ENCODE measurements around the gene ZNF10. TPM values are rescaled to one million over a fixed set of nuclear protein-coding genes. Genes with fewer than 3 reads are reported as not detected.

The ZNF10 gene
- total RNA-seq, 4 donors from 2014 or later: 3.0 to 8.3 (median 4.3) TPM

GRCh38 chr12:133124674-133125073 is 5.8 kb upstream of the ZNF10 start:
- no peak overlapping the region for H3K27ac ChIP-seq
- intact Hi-C loops (cut with DNase I; ENCODE audit: low total_unique reads) (no loop called here), in situ Hi-C loops (cut with MboI; ENCODE audit: low sequenced_read_pairs in 4 of 4) (loop anchor here in 2 of 4 donors (5.0 kb wide), 1 partner anchor 42 kb away; the partner anchor contains the start of gene ZNF140 (in 2 of the 2))
- TF ChIP-seq POLR2A (IDR thresholded peaks at IDR 0.05) (no peak), CTCF (IDR thresholded peaks at IDR 0.05 in 4 of 5, conservative IDR thresholded peaks at IDR 0.05 in 1 of 5) (no peak)
- peaks cover 2 to 6% of the 10 kb centered on the region in 2 donors for H3K4me1 ChIP-seq
- H3K27me3 ChIP-seq: peaks cover 0 to 3% (median 0%) of the 10 kb centered on the region in 3 donors
- ATAC-seq (no peak), DNase-seq (no peak)
- peaks cover 17 to 88% of the 10 kb centered on the region in 2 donors for H3K36me3 ChIP-seq
- no peak overlapping the region for H3K4me3 ChIP-seq
- H3K9me3 ChIP-seq: peaks cover 19 to 94% (median 58%) of the 10 kb centered on the region in 3 donors

GRCh38 chr12:133129368-133130037 is 924 bp upstream of the ZNF10 start:
- intact Hi-C loops (cut with DNase I; ENCODE audit: low total_unique reads) (loop anchor here (1.0 to 2.0 kb wide), 7 partner anchors 49 to 369 kb away; partner anchors contain the start of genes ANKLE2, ZNF140, ZNF26 and ZNF268), in situ Hi-C loops (cut with MboI; ENCODE audit: low sequenced_read_pairs in 4 of 4) (loop anchor here in 2 of 4 donors (5.0 kb wide), 1 partner anchor 47 kb away; the partner anchor contains the start of gene ZNF140 (in 2 of the 2))
- DNase-seq (peak in 1 of 2 donors; percentile 1), ATAC-seq (peak; percentile 1 to 28)
- Histone ChIP-seq H3K27ac (peak overlapping the region; percentile 88 to 98 (median 95)), H3K36me3 (peaks cover 0 to 71% of the 10 kb centered on the region in 2 donors), H3K4me1 (peaks cover 9 to 10% of the 10 kb centered on the region in 2 donors), H3K27me3 (no peaks in the 10 kb centered on the region), H3K4me3 (peak overlapping the region; percentile 74 to 98 (median 91)), H3K9me3 (peaks cover 0 to 61% (median 29%) of the 10 kb centered on the region in 3 donors)
- TF ChIP-seq POLR2A (IDR thresholded peaks at IDR 0.05): no peak
- no peak for TF ChIP-seq CTCF (IDR thresholded peaks at IDR 0.05 in 4 of 5, conservative IDR thresholded peaks at IDR 0.05 in 1 of 5)

DNA sequence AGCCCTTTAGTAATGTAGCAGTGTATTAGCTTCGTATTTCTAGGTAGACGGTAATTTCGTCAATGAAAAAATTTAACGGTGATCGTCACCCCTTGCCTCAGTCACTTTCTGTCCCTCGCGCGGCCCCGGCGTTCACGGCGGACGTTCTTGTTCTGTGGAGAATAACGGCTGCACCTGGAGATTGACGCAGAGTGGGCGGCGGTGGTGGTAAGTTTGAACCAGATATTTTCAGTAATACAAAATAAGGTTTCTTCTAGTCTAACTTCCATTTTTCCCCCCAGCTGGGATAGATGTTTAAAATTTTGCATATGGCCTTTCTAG is 341 bp downstream of the ZNF10 start:
- peak; percentile 18 to 33 for ATAC-seq
- peak; percentile 6 to 15 for DNase-seq

DNA sequence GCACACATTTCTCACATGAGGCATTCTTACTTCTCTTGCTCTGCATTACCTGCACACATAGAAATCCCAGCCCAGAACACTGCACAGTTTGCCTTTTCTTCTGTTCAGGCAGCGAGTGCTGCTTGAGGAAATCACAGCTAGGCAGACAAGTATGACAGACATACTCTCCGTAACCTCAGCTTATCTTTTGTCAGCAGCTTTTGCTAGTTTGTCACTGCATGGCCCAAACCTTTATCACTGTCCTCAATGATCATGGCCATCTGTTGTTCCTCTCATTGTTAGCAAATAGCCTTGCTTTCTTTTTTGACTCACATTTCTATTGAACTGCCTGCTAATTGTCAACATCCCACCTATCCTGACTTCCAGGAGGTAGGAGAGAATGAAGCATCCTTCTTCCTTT is 5.3 kb downstream of the ZNF10 start:
- peaks cover 10 to 87% of the 10 kb centered on the region in 2 donors for H3K36me3 ChIP-seq
- no peak for TF ChIP-seq POLR2A (IDR thresholded peaks at IDR 0.05)
- TF ChIP-seq CTCF (IDR thresholded peaks at IDR 0.05 in 4 of 5, conservative IDR thresholded peaks at IDR 0.05 in 1 of 5): no peak
- H3K9me3 ChIP-seq: peaks cover 3 to 58% (median 13%) of the 10 kb centered on the region in 3 donors
- H3K4me3 ChIP-seq: no peak overlapping the region
- H3K4me1 ChIP-seq: peaks cover 4 to 7% of the 10 kb centered on the region in 2 donors
- intact Hi-C loops (cut with DNase I; ENCODE audit: low total_unique reads): no loop called here
- no peak overlapping the region for H3K27ac ChIP-seq
- no peaks in the 10 kb centered on the region for H3K27me3 ChIP-seq
- in situ Hi-C loops (cut with MboI; ENCODE audit: low sequenced_read_pairs in 4 of 4): no loop called here
- DNase-seq (no peak), ATAC-seq (no peak)

More for the DNA sequence above, 341 bp downstream of the ZNF10 start:
- in situ Hi-C loops (cut with MboI; ENCODE audit: low sequenced_read_pairs in 4 of 4) (no loop called here), intact Hi-C loops (cut with DNase I; ENCODE audit: low total_unique reads) (loop anchor here (1.0 to 2.0 kb wide), 7 partner anchors 50 to 370 kb away; partner anchors contain the start of genes ANKLE2, ZNF140, ZNF26 and ZNF268)
- Histone ChIP-seq H3K27me3 (no peaks in the 10 kb centered on the region), H3K9me3 (peaks cover 0 to 53% (median 23%) of the 10 kb centered on the region in 3 donors), H3K4me3 (peak overlapping the region; percentile 74 to 98 (median 91)), H3K27ac (peak overlapping the region; percentile 88 to 98 (median 95)), H3K36me3 (peaks cover 2 to 71% of the 10 kb centered on the region in 2 donors), H3K4me1 (peaks cover 9 to 10% of the 10 kb centered on the region in 2 donors)
- TF ChIP-seq CTCF (IDR thresholded peaks at IDR 0.05 in 4 of 5, conservative IDR thresholded peaks at IDR 0.05 in 1 of 5) (no peak), POLR2A (IDR thresholded peaks at IDR 0.05) (no peak)

All from gastrocnemius medialis (tissue), 4 donors.